ENCODE measurements around the gene ADARB2. TPM values are rescaled to one million over a fixed set of nuclear protein-coding genes. Genes with fewer than 3 reads are reported as not detected.

ADARB2 gene
- total RNA-seq, 6 experiments from 2014 or later, result not detected

DNA sequence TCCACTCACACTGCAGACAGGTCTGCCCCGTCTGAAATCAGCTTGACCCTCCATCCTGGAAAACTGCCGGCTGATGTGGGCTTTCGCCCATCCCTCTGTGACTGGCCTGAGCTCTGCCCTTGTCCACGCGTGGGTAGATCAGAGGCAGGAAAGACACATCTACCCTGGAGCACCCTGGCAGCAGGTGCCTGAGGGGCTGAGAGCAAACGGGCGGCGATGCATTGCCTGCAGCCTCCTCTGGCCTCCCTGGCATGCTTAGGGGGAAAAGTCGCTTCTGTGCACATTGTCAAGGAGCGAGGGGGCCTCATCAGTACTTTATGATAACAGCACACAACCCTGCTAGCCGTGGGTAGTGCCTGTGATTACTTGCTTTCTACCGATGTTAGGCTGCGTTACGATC, 109.4 kb downstream of the ADARB2 start:
- H3K27me3 Mint-ChIP-seq (ENCODE audit: insufficient read depth), result peaks cover 3% of the 10 kb centered on the region

GRCh38 chr10:1626835-1627234, 110.5 kb downstream of the ADARB2 start:
- no peak for DNase-seq
- Mint-ChIP-seq H3K27me3 (ENCODE audit: insufficient read depth) (peaks cover 3% of the 10 kb centered on the region), H3K4me1 (ENCODE audit: low read depth) (no peaks in the 10 kb centered on the region), H3K9me3 (peaks cover 59% of the 10 kb centered on the region), H3K36me3 (ENCODE audit: low read depth) (peaks cover 6% of the 10 kb centered on the region; the same call in 1 of the 2 replicates), H3K4me3 (no peak overlapping the region), H3K27ac (no peak overlapping the region)
- TF ChIP-seq, protein P1, sequence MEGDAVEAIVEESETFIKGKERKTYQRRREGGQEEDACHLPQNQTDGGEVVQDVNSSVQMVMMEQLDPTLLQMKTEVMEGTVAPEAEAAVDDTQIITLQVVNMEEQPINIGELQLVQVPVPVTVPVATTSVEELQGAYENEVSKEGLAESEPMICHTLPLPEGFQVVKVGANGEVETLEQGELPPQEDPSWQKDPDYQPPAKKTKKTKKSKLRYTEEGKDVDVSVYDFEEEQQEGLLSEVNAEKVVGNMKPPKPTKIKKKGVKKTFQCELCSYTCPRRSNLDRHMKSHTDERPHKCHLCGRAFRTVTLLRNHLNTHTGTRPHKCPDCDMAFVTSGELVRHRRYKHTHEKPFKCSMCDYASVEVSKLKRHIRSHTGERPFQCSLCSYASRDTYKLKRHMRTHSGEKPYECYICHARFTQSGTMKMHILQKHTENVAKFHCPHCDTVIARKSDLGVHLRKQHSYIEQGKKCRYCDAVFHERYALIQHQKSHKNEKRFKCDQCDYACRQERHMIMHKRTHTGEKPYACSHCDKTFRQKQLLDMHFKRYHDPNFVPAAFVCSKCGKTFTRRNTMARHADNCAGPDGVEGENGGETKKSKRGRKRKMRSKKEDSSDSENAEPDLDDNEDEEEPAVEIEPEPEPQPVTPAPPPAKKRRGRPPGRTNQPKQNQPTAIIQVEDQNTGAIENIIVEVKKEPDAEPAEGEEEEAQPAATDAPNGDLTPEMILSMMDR (IDR thresholded peaks at IDR 0.05), result no peak

More for the DNA sequence above, 109.4 kb downstream of the ADARB2 start:
- H3K4me1 Mint-ChIP-seq (ENCODE audit: low read depth), result no peaks in the 10 kb centered on the region
- TF ChIP-seq, protein P1 (IDR thresholded peaks at IDR 0.05), result no peak
- H3K27ac Mint-ChIP-seq, result no peak overlapping the region
- no peak for DNase-seq
- H3K9me3 Mint-ChIP-seq, result peaks cover 68% of the 10 kb centered on the region
- H3K36me3 Mint-ChIP-seq (ENCODE audit: low read depth), result peaks cover 9% of the 10 kb centered on the region
- no peak overlapping the region for H3K4me3 Mint-ChIP-seq

DNA sequence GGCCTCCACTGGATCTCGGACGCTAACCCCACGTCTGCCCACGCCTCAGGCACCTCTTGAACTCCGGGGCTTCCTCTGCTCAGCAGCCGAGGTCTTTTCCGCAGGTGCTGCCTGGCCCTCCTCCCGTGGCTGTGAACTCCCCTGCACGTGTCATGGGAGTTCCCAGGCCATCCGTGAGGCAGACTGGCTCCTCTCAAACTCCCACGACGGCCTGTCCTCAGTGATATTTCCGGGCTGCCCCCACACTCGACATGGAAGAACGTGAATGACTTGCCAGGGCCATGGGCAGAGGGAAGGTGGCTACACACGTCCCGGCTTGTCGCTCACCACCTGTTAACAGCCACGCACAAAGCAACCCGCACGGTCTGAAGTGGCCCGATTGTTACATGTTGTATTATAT, 110.9 kb downstream of the ADARB2 start:
- H3K9me3 Mint-ChIP-seq, result peaks cover 55% of the 10 kb centered on the region
- peaks cover 3% of the 10 kb centered on the region for H3K27me3 Mint-ChIP-seq (ENCODE audit: insufficient read depth)
- H3K4me3 Mint-ChIP-seq, result no peak overlapping the region
- no peak for DNase-seq
- H3K36me3 Mint-ChIP-seq (ENCODE audit: low read depth), result peaks cover 2% of the 10 kb centered on the region; the same call in 1 of the 2 replicates
- H3K27ac Mint-ChIP-seq, result no peak overlapping the region
- H3K4me1 Mint-ChIP-seq (ENCODE audit: low read depth), result no peaks in the 10 kb centered on the region
- TF ChIP-seq, protein P1 (IDR thresholded peaks at IDR 0.05), result no peak

DNA sequence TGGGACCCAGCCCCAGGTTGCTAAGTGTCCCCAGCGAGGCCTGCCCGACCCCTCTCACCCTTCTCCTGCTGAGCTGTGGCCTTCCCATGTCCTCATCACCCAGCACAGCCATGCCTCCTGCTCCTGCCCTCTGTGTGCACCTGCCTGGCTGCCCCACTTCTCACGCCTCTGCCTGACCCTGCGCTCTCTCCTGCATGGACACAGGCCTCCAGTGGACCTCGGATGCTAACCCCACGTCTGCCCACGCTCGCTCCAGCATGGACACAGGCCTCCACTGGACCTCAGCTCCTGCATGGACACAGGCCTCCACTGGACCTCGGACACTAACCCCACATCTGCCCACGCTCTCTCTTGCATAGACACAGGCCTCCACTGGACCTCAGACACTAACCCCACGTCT, 111.6 kb downstream of the ADARB2 start:
- no peaks in the 10 kb centered on the region for H3K4me1 Mint-ChIP-seq (ENCODE audit: low read depth)
- DNase-seq, result no peak
- TF ChIP-seq, protein P1 (IDR thresholded peaks at IDR 0.05), result no peak
- no peaks in the 10 kb centered on the region for H3K36me3 Mint-ChIP-seq (ENCODE audit: low read depth)
- H3K27ac Mint-ChIP-seq, result no peak overlapping the region
- H3K9me3 Mint-ChIP-seq, result peaks cover 49% of the 10 kb centered on the region
- H3K27me3 Mint-ChIP-seq (ENCODE audit: insufficient read depth), result peaks cover 3% of the 10 kb centered on the region
- H3K4me3 Mint-ChIP-seq, result no peak overlapping the region

GRCh38 chr10:1625079-1625478, 112.2 kb downstream of the ADARB2 start:
- Mint-ChIP-seq H3K27me3 (ENCODE audit: insufficient read depth) (peaks cover under 1% of the 10 kb centered on the region; the same call in 1 of the 2 replicates), H3K27ac (no peak overlapping the region), H3K9me3 (peaks cover 42% of the 10 kb centered on the region), H3K4me3 (no peak overlapping the region), H3K4me1 (ENCODE audit: low read depth) (no peaks in the 10 kb centered on the region), H3K36me3 (ENCODE audit: low read depth) (no peaks in the 10 kb centered on the region)
- TF ChIP-seq, protein P1 (IDR thresholded peaks at IDR 0.05), result no peak
- no peak for DNase-seq

DNA sequence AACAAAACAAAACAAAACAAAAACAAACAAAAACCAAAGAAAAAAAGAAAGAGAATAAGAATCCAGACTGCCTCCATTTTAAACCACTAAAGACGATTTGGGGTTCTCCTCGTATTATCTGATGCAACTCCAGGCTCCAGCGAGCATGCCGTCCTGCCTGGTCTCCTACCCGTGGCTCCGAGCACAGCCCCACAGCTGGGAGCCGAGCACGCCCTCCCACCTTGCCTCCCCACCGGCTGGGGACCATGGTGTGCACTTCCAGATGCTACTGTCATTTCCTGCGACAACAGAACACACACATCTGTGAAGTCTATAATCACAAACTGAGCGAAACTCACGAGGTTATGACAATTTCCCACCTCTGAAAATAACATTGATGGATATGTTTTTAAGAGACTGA, 113.1 kb downstream of the ADARB2 start:
- Mint-ChIP-seq H3K27me3 (ENCODE audit: insufficient read depth) (peaks cover 1% of the 10 kb centered on the region; the same call in 1 of the 2 replicates), H3K4me3 (no peak overlapping the region)

More for the DNA sequence above, 113.1 kb downstream of the ADARB2 start:
- no peak for DNase-seq
- no peak overlapping the region for H3K27ac Mint-ChIP-seq
- TF ChIP-seq, protein P1 (IDR thresholded peaks at IDR 0.05), result no peak
- peaks cover 40% of the 10 kb centered on the region for H3K9me3 Mint-ChIP-seq
- H3K4me1 Mint-ChIP-seq (ENCODE audit: low read depth), result no peaks in the 10 kb centered on the region
- no peaks in the 10 kb centered on the region for H3K36me3 Mint-ChIP-seq (ENCODE audit: low read depth)

All from HFFc6 (cell line).